NCI-H1436 treated with DMSO at 0.1 percent for 48 hours (cell line): ENCODE measurements around the gene POU2F1.
"Not testable (repeated sequence)": the region's sequence is repeated elsewhere in the genome, so short reads cannot be mapped to it uniquely, and the experiment has no call there.

ENCODE experiments used
- DNase-seq: peaks from one replicate; lab custom pipeline; 2025; lab: John Stamatoyannopoulos, UW

Gene POU2F1

GRCh38 chr1:167205306-167206050 lies 15.2 kb upstream of the POU2F1 start:
- DNase-seq = not testable (repeated sequence)

GRCh38 chr1:167206166-167206835 lies 14.4 kb upstream of the POU2F1 start:
- no peak for DNase-seq

- no peak for DNase-seq
These were observed 12.6 kb upstream of the POU2F1 start for GRCh38 chr1:167207940-167208623.

GRCh38 chr1:167208624-167208976 lies 12.1 kb upstream of the POU2F1 start:
- no peak for DNase-seq

GRCh38 chr1:167209044-167209443 lies 11.6 kb upstream of the POU2F1 start:
- no peak for DNase-seq

GRCh38 chr1:167210966-167211674 lies 9.6 kb upstream of the POU2F1 start:
- DNase-seq = no peak

GRCh38 chr1:167212025-167212424 lies 8.7 kb upstream of the POU2F1 start:
- no peak for DNase-seq

GRCh38 chr1:167216809-167217208 lies 3.9 kb upstream of the POU2F1 start:
- DNase-seq = no peak

- no peak for DNase-seq
These were observed 1.5 kb upstream of the POU2F1 start for GRCh38 chr1:167219194-167219593.

- peak; percentile 73 for DNase-seq
These were observed 795 bp upstream of the POU2F1 start for GRCh38 chr1:167219646-167220536.

- DNase-seq = no peak
These were observed 546 bp downstream of the POU2F1 start for GRCh38 chr1:167221126-167221737.

- peak; percentile 45 for DNase-seq
These were observed 1.3 kb downstream of the POU2F1 start for GRCh38 chr1:167221738-167222610.

GRCh38 chr1:167223144-167224103 lies 2.7 kb downstream of the POU2F1 start:
- no peak for DNase-seq

GRCh38 chr1:167224734-167225235 lies 4.1 kb downstream of the POU2F1 start:
- DNase-seq = not testable (repeated sequence)

- no peak for DNase-seq
These were observed 5.2 kb downstream of the POU2F1 start for GRCh38 chr1:167225920-167226319.

- DNase-seq = no peak
These were observed 7.3 kb downstream of the POU2F1 start for GRCh38 chr1:167227934-167228378.

GRCh38 chr1:167229719-167230385 lies 9.2 kb downstream of the POU2F1 start:
- no peak for DNase-seq

- no peak for DNase-seq
These were observed 9.8 kb downstream of the POU2F1 start for GRCh38 chr1:167230437-167230836.
